ENCODE measurements around the gene THRB.

Gene THRB

GRCh38 chr3:24141548-24141947 lies 353.1 kb downstream of the THRB start:
- DNase-seq (ENCODE audit: low read depth), result no peak

GRCh38 chr3:24139463-24140412 lies 354.9 kb downstream of the THRB start:
- DNase-seq (ENCODE audit: low read depth), result no peak

GRCh38 chr3:24138876-24139256 lies 355.8 kb downstream of the THRB start:
- DNase-seq (ENCODE audit: low read depth), result no peak

- DNase-seq (ENCODE audit: low read depth), result no peak
These were observed 356.4 kb downstream of the THRB start for GRCh38 chr3:24137958-24138875.

GRCh38 chr3:24137334-24137733 lies 357.3 kb downstream of the THRB start:
- no peak for DNase-seq (ENCODE audit: low read depth)

GRCh38 chr3:24136624-24137310 lies 357.9 kb downstream of the THRB start:
- no peak for DNase-seq (ENCODE audit: low read depth)

- DNase-seq (ENCODE audit: low read depth), result no peak
These were observed 359.4 kb downstream of the THRB start for GRCh38 chr3:24135280-24135679.

GRCh38 chr3:24133942-24134341 lies 360.7 kb downstream of the THRB start:
- no peak for DNase-seq (ENCODE audit: low read depth)

- DNase-seq (ENCODE audit: low read depth), result no peak
These were observed 361.2 kb downstream of the THRB start for GRCh38 chr3:24133436-24133835.

GRCh38 chr3:24129549-24129948 lies 365.1 kb downstream of the THRB start:
- DNase-seq (ENCODE audit: low read depth), result no peak

- DNase-seq (ENCODE audit: low read depth), result no peak
These were observed 366.2 kb downstream of the THRB start for GRCh38 chr3:24128199-24129005.

- no peak for DNase-seq (ENCODE audit: low read depth)
These were observed 371.1 kb downstream of the THRB start for GRCh38 chr3:24123596-24123995.

GRCh38 chr3:24120434-24120833 lies 374.2 kb downstream of the THRB start:
- no peak for DNase-seq (ENCODE audit: low read depth)

GRCh38 chr3:24119321-24119751 lies 375.3 kb downstream of the THRB start:
- DNase-seq (ENCODE audit: low read depth), result no peak

- no peak for DNase-seq (ENCODE audit: low read depth)
These were observed 377.1 kb downstream of the THRB start for GRCh38 chr3:24117508-24117907.

- DNase-seq (ENCODE audit: low read depth), result no peak
These were observed 382.9 kb downstream of the THRB start for GRCh38 chr3:24111711-24112110.

- no peak for DNase-seq (ENCODE audit: low read depth)
These were observed 384.6 kb downstream of the THRB start for GRCh38 chr3:24110051-24110450.

GRCh38 chr3:24101676-24102168 lies 392.9 kb downstream of the THRB start:
- no peak for DNase-seq (ENCODE audit: low read depth)

- no peak for DNase-seq (ENCODE audit: low read depth)
These were observed 393.8 kb downstream of the THRB start for GRCh38 chr3:24100696-24101402.

GRCh38 chr3:24096695-24097290 lies 397.9 kb downstream of the THRB start:
- no peak for DNase-seq (ENCODE audit: low read depth)
